ENCODE results near the gene DOC2A. TPM values are rescaled to one million over a fixed set of nuclear protein-coding genes. Genes with fewer than 3 reads are reported as not detected.

The DOC2A gene
- total RNA-seq, 2 experiments from 2014 or later = 0.14 TPM

- DNase-seq (peak in 1 of 14 experiments; percentile 26), ATAC-seq (ENCODE audit: poor library complexity) (no peak)
- ChIA-PET POLR2A (no interaction called here), CTCF (no interaction called here)
- peaks cover 18% of the 10 kb centered on the region for H3K4me1 Mint-ChIP-seq (ENCODE audit: low read depth)
- no peak overlapping the region for H3K27ac ChIP-seq (ENCODE audit: low read depth in 1 of 2, low read length in 2 of 2)
- no peak overlapping the region for H3K4me3 Mint-ChIP-seq
- no peaks in the 10 kb centered on the region for H3K36me3 Mint-ChIP-seq (ENCODE audit: low read depth)
- no peak overlapping the region for H3K27ac Mint-ChIP-seq
- peaks cover 13% of the 10 kb centered on the region for H3K4me1 ChIP-seq (ENCODE audit: insufficient read depth, low read length)
- no peaks in the 10 kb centered on the region for H3K9me3 Mint-ChIP-seq
- no peaks in the 10 kb centered on the region for H3K36me3 ChIP-seq (ENCODE audit: insufficient read depth, low read length)
- TF ChIP-seq CTCF (IDR thresholded peaks at IDR 0.05) = no peak
- H3K27me3 ChIP-seq (ENCODE audit: control insufficient read depth in 1 of 2, insufficient read depth in 2 of 2, low read length in 2 of 2) = peaks cover 18 to 28% of the 10 kb centered on the region in 2 experiments
- intact Hi-C loops (cut with DNase I, micrococcal nuclease) = no loop called here
- no peak overlapping the region for H3K4me3 ChIP-seq (ENCODE audit: low read length)
- H3K9me3 ChIP-seq (ENCODE audit: control insufficient read depth in 1 of 2, insufficient read depth in 1 of 2, low read length in 2 of 2) = peaks cover 0 to 7% of the 10 kb centered on the region in 2 experiments
- H3K27me3 Mint-ChIP-seq = peaks cover 32% of the 10 kb centered on the region
Measured at GRCh38 chr16:30025156-30025555, 14.3 kb upstream of the DOC2A start.

DNA sequence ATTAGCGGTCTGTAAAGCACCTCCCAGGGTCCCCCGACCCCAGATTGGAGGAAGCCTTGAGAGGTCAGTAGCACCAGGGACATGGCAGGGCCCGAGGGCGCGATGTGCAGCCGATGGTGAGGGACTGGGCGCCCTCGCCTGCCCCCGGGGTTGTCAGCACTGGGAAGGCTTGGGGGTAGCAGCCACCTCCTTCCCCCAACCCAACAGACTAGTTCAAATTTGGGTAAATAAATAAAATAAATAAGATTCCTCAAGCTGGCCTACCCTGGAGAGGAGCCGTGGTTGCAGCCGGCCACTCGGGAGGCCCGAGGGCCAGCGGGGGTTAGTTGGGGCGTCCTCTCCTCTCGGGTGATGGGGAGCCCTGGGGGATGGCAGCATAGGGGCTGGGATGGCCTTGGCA is 13.6 kb upstream of the DOC2A start:
- Histone ChIP-seq H3K4me3 (ENCODE audit: low read length) (no peak overlapping the region), H3K27me3 (ENCODE audit: control insufficient read depth in 1 of 2, insufficient read depth in 2 of 2, low read length in 2 of 2) (peaks cover 11 to 21% of the 10 kb centered on the region in 2 experiments), H3K27ac (ENCODE audit: low read depth in 1 of 2, low read length in 2 of 2) (no peak overlapping the region), H3K36me3 (ENCODE audit: insufficient read depth, low read length) (no peaks in the 10 kb centered on the region), H3K4me1 (ENCODE audit: insufficient read depth, low read length) (peaks cover 13% of the 10 kb centered on the region), H3K9me3 (ENCODE audit: control insufficient read depth in 1 of 2, insufficient read depth in 1 of 2, low read length in 2 of 2) (peaks cover 0 to 4% of the 10 kb centered on the region in 2 experiments)
- ATAC-seq (ENCODE audit: poor library complexity) (no peak), DNase-seq (no peak)
- H3K36me3 Mint-ChIP-seq (ENCODE audit: low read depth) = no peaks in the 10 kb centered on the region
- intact Hi-C loops (cut with DNase I, micrococcal nuclease) = loop anchor here in 1 of 2 experiments (5.0 kb wide), 2 partner anchors 177 to 377 kb away; no protein-coding TSS in a partner anchor
- TF ChIP-seq CTCF (IDR thresholded peaks at IDR 0.05) = no peak
- ChIA-PET POLR2A (no interaction called here), CTCF (no interaction called here)
- H3K4me3 Mint-ChIP-seq = no peak overlapping the region
- H3K27me3 Mint-ChIP-seq = peaks cover 25% of the 10 kb centered on the region
- peaks cover 12% of the 10 kb centered on the region for H3K4me1 Mint-ChIP-seq (ENCODE audit: low read depth)
- no peaks in the 10 kb centered on the region for H3K9me3 Mint-ChIP-seq
- no peak overlapping the region for H3K27ac Mint-ChIP-seq

- no peak for ATAC-seq (ENCODE audit: poor library complexity)
- Histone ChIP-seq H3K27me3 (ENCODE audit: control insufficient read depth in 1 of 2, insufficient read depth in 2 of 2, low read length in 2 of 2) (peaks cover 2 to 13% of the 10 kb centered on the region in 2 experiments), H3K36me3 (ENCODE audit: insufficient read depth, low read length) (no peaks in the 10 kb centered on the region), H3K4me1 (ENCODE audit: insufficient read depth, low read length) (peaks cover 13% of the 10 kb centered on the region), H3K9me3 (ENCODE audit: control insufficient read depth in 1 of 2, insufficient read depth in 1 of 2, low read length in 2 of 2) (peaks cover 0 to 2% of the 10 kb centered on the region in 2 experiments), H3K27ac (ENCODE audit: low read depth in 1 of 2, low read length in 2 of 2) (no peak overlapping the region), H3K4me3 (ENCODE audit: low read length) (no peak overlapping the region)
- POLR2A ChIA-PET = no interaction called here
- no peaks in the 10 kb centered on the region for H3K9me3 Mint-ChIP-seq
- peaks cover 18% of the 10 kb centered on the region for H3K27me3 Mint-ChIP-seq
- peak in 1 of 14 experiments; percentile 23 for DNase-seq
- H3K4me3 Mint-ChIP-seq = no peak overlapping the region
- CTCF ChIA-PET = interaction anchor here (1.0 to 1.1 kb wide), 2 partner anchors 9 to 332 kb away, joined by 3 read pairs; no protein-coding TSS in a partner anchor
- no peak for TF ChIP-seq CTCF (IDR thresholded peaks at IDR 0.05)
- H3K36me3 Mint-ChIP-seq (ENCODE audit: low read depth) = no peaks in the 10 kb centered on the region
- intact Hi-C loops (cut with DNase I, micrococcal nuclease) = loop anchor here in 1 of 2 experiments (5.0 kb wide), 2 partner anchors 176 to 376 kb away; no protein-coding TSS in a partner anchor
- H3K4me1 Mint-ChIP-seq (ENCODE audit: low read depth) = peaks cover 12% of the 10 kb centered on the region
- no peak overlapping the region for H3K27ac Mint-ChIP-seq
Measured at GRCh38 chr16:30023586-30023985, 12.8 kb upstream of the DOC2A start.

Data from CD4-positive, alpha-beta T cell (primary cell).